ENCODE results near the gene NUDT17. TPM values are rescaled to one million over a fixed set of nuclear protein-coding genes. Genes with fewer than 3 reads are reported as not detected.

NUDT17 gene
- total RNA-seq, 2 experiments from 2014 or later: 2.8 to 3.8 TPM

GRCh38 chr1:145847827-145848226 lies 2.4 kb downstream of the NUDT17 start:
- H3K27me3 Mint-ChIP-seq: no peaks in the 10 kb centered on the region
- H3K4me1 Mint-ChIP-seq (ENCODE audit: low read depth): peaks cover 11% of the 10 kb centered on the region
- no peak for DNase-seq
- no peaks in the 10 kb centered on the region for H3K9me3 Mint-ChIP-seq
- peaks cover 6% of the 10 kb centered on the region for H3K36me3 Mint-ChIP-seq
- ChIA-PET CTCF (interaction anchor here (1.1 to 9.4 kb wide), 10 partner anchors 10 to 167 kb away, joined by 3 to 158 read pairs (median 29); partner anchors contain the start of genes ITGA10, PIAS3, POLR3C and RNF115), POLR2A (interaction anchor here (2.1 to 2.8 kb wide), 2 partner anchors 9 to 11 kb away, joined by 7 to 13 read pairs; partner anchors contain the start of gene PIAS3)
- no peak overlapping the region for H3K4me3 Mint-ChIP-seq
- intact Hi-C loops (cut with micrococcal nuclease): no loop called here
- no peak overlapping the region for H3K27ac Mint-ChIP-seq

- Mint-ChIP-seq H3K4me3 (no peak overlapping the region), H3K27me3 (no peaks in the 10 kb centered on the region), H3K36me3 (peaks cover 7% of the 10 kb centered on the region), H3K4me1 (ENCODE audit: low read depth) (peaks cover 11% of the 10 kb centered on the region), H3K9me3 (no peaks in the 10 kb centered on the region), H3K27ac (no peak overlapping the region)
- intact Hi-C loops (cut with micrococcal nuclease): no loop called here
- ChIA-PET CTCF (interaction anchor here (0.6 to 9.4 kb wide), 10 partner anchors 8 to 183 kb away, joined by 3 to 158 read pairs (median 4); partner anchors contain the start of genes ITGA10, PIAS3, POLR3C and RNF115), POLR2A (interaction anchor here (2.8 kb wide), 1 partner anchor 9 kb away, joined by 13 read pairs; the partner anchor contains the start of gene PIAS3)
- no peak for DNase-seq
These were observed 4.1 kb downstream of the NUDT17 start for GRCh38 chr1:145849356-145850160.

GRCh38 chr1:145855426-145855948 lies 10.1 kb downstream of the NUDT17 start:
- DNase-seq: no peak
- Mint-ChIP-seq H3K27me3 (no peaks in the 10 kb centered on the region), H3K9me3 (no peaks in the 10 kb centered on the region), H3K36me3 (peaks cover 15% of the 10 kb centered on the region), H3K4me1 (ENCODE audit: low read depth) (peaks cover 15% of the 10 kb centered on the region), H3K27ac (no peak overlapping the region), H3K4me3 (no peak overlapping the region)
- CTCF ChIA-PET: interaction anchor here (1.6 to 7.0 kb wide), 2 partner anchors 9 to 36 kb away, joined by 4 to 158 read pairs; partner anchors contain the start of gene NUDT17
- POLR2A ChIA-PET: interaction anchor here (0.6 kb wide), 1 partner anchor 9 kb away, joined by 3 read pairs; no protein-coding TSS in a partner anchor
- intact Hi-C loops (cut with micrococcal nuclease): loop anchor here (5.0 kb wide), 2 partner anchors 122 to 142 kb away; partner anchors contain the start of gene TXNIP

- Mint-ChIP-seq H3K9me3 (no peaks in the 10 kb centered on the region), H3K27me3 (no peaks in the 10 kb centered on the region), H3K4me1 (ENCODE audit: low read depth) (peaks cover 15% of the 10 kb centered on the region), H3K27ac (no peak overlapping the region), H3K4me3 (no peak overlapping the region), H3K36me3 (peaks cover 12% of the 10 kb centered on the region)
- POLR2A ChIA-PET: interaction anchor here (0.9 to 3.5 kb wide), 5 partner anchors 10 to 101 kb away, joined by 4 to 20 read pairs (median 14); partner anchors contain the start of genes LIX1L, NUDT17 and PEX11B
- no peak for DNase-seq
- intact Hi-C loops (cut with micrococcal nuclease): loop anchor here (5.0 kb wide), 2 partner anchors 120 to 140 kb away; partner anchors contain the start of gene TXNIP
- CTCF ChIA-PET: interaction anchor here (0.9 to 7.0 kb wide), 4 partner anchors 10 to 54 kb away, joined by 3 to 158 read pairs (median 12); partner anchors contain the start of genes ITGA10 and NUDT17
These were observed 11.7 kb downstream of the NUDT17 start for GRCh38 chr1:145857170-145857569.

- Mint-ChIP-seq H3K9me3 (no peaks in the 10 kb centered on the region), H3K27me3 (no peaks in the 10 kb centered on the region), H3K4me3 (peak overlapping the region; percentile 90), H3K27ac (peak overlapping the region; percentile 62), H3K36me3 (peaks cover 8% of the 10 kb centered on the region), H3K4me1 (ENCODE audit: low read depth) (peaks cover 15% of the 10 kb centered on the region)
- CTCF ChIA-PET: interaction anchor here (1.1 to 7.0 kb wide), 11 partner anchors 12 to 149 kb away, joined by 3 to 158 read pairs (median 4); partner anchors contain the start of genes ITGA10, LIX1L and NUDT17
- DNase-seq: peak; percentile 66
- POLR2A ChIA-PET: interaction anchor here (0.6 to 3.5 kb wide), 20 partner anchors 10 to 578 kb away, joined by 3 to 26 read pairs (median 6); partner anchors contain the start of genes ANKRD34A, ANKRD35, LIX1L and NUDT17
- intact Hi-C loops (cut with micrococcal nuclease): loop anchor here (2.0 to 5.0 kb wide), 4 partner anchors 68 to 139 kb away; partner anchors contain the start of genes LIX1L, RBM8A and TXNIP
These were observed 12.9 kb downstream of the NUDT17 start for GRCh38 chr1:145858238-145858900.

- CTCF ChIA-PET: interaction anchor here (0.6 to 7.0 kb wide), 16 partner anchors 12 to 153 kb away, joined by 3 to 158 read pairs (median 4); partner anchors contain the start of genes ITGA10, LIX1L, NUDT17 and RBM8A
- Mint-ChIP-seq H3K9me3 (no peaks in the 10 kb centered on the region), H3K27me3 (no peaks in the 10 kb centered on the region), H3K4me3 (peak within 1 kb of the TSS; percentile 90), H3K27ac (peak within 1 kb of the TSS; percentile 76), H3K36me3 (peaks cover 8% of the 10 kb centered on the region), H3K4me1 (ENCODE audit: low read depth) (peaks cover 15% of the 10 kb centered on the region)
- intact Hi-C loops (cut with micrococcal nuclease): loop anchor here (1.0 to 5.0 kb wide), 7 partner anchors 26 to 177 kb away; partner anchors contain the start of genes ANKRD35, LIX1L, PEX11B and RBM8A
- peak; percentile 93 for DNase-seq
- POLR2A ChIA-PET: interaction anchor here (0.6 to 3.5 kb wide), 21 partner anchors 10 to 578 kb away, joined by 3 to 26 read pairs (median 5); partner anchors contain the start of genes ANKRD34A, ANKRD35, LIX1L and NUDT17
These were observed 13.6 kb downstream of the NUDT17 start, which contains the start of gene PIAS3 for GRCh38 chr1:145858901-145859490. Gene PIAS3, minus strand, starts transcription at chr1:145859081. Its CDS starts 91 bp downstream, at chr1:145858990.

GRCh38 chr1:145859491-145860023 lies 14.1 kb downstream of the NUDT17 start:
- intact Hi-C loops (cut with micrococcal nuclease): loop anchor here (1.0 to 5.0 kb wide), 7 partner anchors 26 to 177 kb away; partner anchors contain the start of genes ANKRD35, LIX1L, PEX11B and RBM8A
- POLR2A ChIA-PET: interaction anchor here (0.8 to 3.5 kb wide), 18 partner anchors 9 to 193 kb away, joined by 3 to 26 read pairs (median 9); partner anchors contain the start of genes ANKRD34A, ANKRD35, LIX1L and NUDT17
- Mint-ChIP-seq H3K4me1 (ENCODE audit: low read depth) (peaks cover 15% of the 10 kb centered on the region), H3K4me3 (peak overlapping the region; percentile 90), H3K27ac (peak overlapping the region; percentile 76), H3K27me3 (no peaks in the 10 kb centered on the region), H3K9me3 (no peaks in the 10 kb centered on the region), H3K36me3 (peaks cover 8% of the 10 kb centered on the region)
- DNase-seq: peak; percentile 88
- CTCF ChIA-PET: interaction anchor here (0.6 to 7.0 kb wide), 15 partner anchors 13 to 153 kb away, joined by 3 to 158 read pairs (median 4); partner anchors contain the start of genes ITGA10, LIX1L, NUDT17 and RBM8A

GRCh38 chr1:145863282-145864018 lies 18.0 kb downstream of the NUDT17 start:
- H3K27ac Mint-ChIP-seq: no peak overlapping the region

GRCh38 chr1:145868232-145868631 lies 22.8 kb downstream of the NUDT17 start:
- Mint-ChIP-seq H3K36me3 (no peaks in the 10 kb centered on the region), H3K9me3 (no peaks in the 10 kb centered on the region), H3K27me3 (peaks cover 2% of the 10 kb centered on the region), H3K27ac (no peak overlapping the region), H3K4me3 (no peak overlapping the region), H3K4me1 (ENCODE audit: low read depth) (peaks cover 14% of the 10 kb centered on the region)
- POLR2A ChIA-PET: no interaction called here
- CTCF ChIA-PET: interaction anchor here (0.7 kb wide), 1 partner anchor 23 kb away, joined by 4 read pairs; the partner anchor contains the start of gene NUDT17
- DNase-seq: no peak
- intact Hi-C loops (cut with micrococcal nuclease): no loop called here

More at GRCh38 chr1:145863282-145864018, 18.0 kb downstream of the NUDT17 start:
- intact Hi-C loops (cut with micrococcal nuclease): no loop called here
- peaks cover 2% of the 10 kb centered on the region for H3K27me3 Mint-ChIP-seq
- CTCF ChIA-PET: interaction anchor here (0.6 kb wide), 1 partner anchor 433 kb away, joined by 4 read pairs; no protein-coding TSS in a partner anchor
- POLR2A ChIA-PET: no interaction called here
- DNase-seq: no peak
- H3K36me3 Mint-ChIP-seq: no peaks in the 10 kb centered on the region
- H3K9me3 Mint-ChIP-seq: no peaks in the 10 kb centered on the region
- peaks cover 3% of the 10 kb centered on the region for H3K4me1 Mint-ChIP-seq (ENCODE audit: low read depth)
- no peak overlapping the region for H3K4me3 Mint-ChIP-seq
